ENCODE results near the gene CABYR.

CABYR gene

DNA sequence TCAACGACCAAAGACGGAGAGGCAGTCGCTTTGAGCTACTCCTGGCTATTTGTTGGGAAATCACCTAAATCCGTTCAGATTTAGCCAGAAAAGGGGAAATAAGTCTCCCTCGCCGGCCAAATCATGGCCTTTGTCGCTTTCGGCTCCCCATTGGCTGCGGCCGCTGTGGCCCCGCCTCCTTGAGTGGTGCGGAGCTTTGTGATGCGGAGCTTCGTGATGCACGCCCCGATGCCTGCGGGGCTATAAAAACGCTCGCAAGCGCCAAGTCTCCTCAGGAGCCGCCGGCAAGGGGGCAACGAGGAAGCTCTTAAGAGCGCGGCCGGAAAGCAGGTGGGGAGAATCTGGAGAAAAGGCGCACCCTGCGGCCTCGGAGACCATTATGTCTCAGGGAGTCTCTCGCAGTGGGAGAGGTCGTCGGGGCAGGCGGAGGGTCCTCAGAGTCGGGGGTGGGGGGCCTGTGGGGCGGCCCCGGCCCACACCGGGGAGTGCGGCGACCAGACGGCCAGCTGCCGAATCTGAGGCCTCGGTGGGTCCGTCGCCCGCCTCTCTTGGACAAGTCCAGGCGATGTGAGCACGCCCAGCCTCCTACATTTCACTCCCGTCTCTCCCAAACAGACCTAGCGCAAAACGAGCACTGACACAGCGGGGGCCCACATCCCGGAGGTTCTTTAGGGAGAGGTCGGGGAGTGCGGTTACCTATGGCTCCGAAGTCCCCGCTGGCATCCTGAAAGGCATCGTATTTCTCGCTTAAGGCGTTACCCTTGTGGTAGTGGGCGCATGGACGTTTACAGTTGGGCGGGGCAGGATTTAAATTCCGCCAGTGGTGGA, at the start of gene CABYR (continued):
- TF ChIP-seq SALL2 (tag by site-specific recombination; IDR thresholded peaks at IDR 0.05; ENCODE audit: borderline replicate concordance) (no peak), ZNF560 (tag by site-specific recombination; IDR thresholded peaks at IDR 0.05; ENCODE audit: borderline replicate concordance) (no peak), TCF7L2 (IDR thresholded peaks at IDR 0.05; ENCODE audit: borderline replicate concordance, low read depth, low read length) (peak; percentile 53; the same call in 1 of the 2 replicates), OVOL3 (tag by site-specific recombination; IDR thresholded peaks at IDR 0.05) (no peak), BCL11B (tag by site-specific recombination; IDR thresholded peaks at IDR 0.05; ENCODE audit: low read depth) (0 out of 2 replicates have a peak, but pooled peaks have one; percentile 23), ZFP69B (tag by site-specific recombination; IDR thresholded peaks at IDR 0.05) (peak; percentile 59), ZBTB7A (tag by site-specific recombination; IDR thresholded peaks at IDR 0.05; ENCODE audit: low read depth) (no peak), GFI1B (tag by site-specific recombination; IDR thresholded peaks at IDR 0.05) (peak; percentile 62; the same call in 1 of the 2 replicates), MZF1 (tag by site-specific recombination; IDR thresholded peaks at IDR 0.05; ENCODE audit: borderline replicate concordance) (no peak), ZNF785 (tag by site-specific recombination; IDR thresholded peaks at IDR 0.05) (no peak), ZNF394 (tag by site-specific recombination; IDR thresholded peaks at IDR 0.05; ENCODE audit: borderline replicate concordance) (peak; percentile 45; the same call in 1 of the 2 replicates), ZBTB20 (tag by site-specific recombination; IDR thresholded peaks at IDR 0.05) (no peak), ZNF324 (tag by site-specific recombination; IDR thresholded peaks at IDR 0.05) (no peak), ZNF658 (tag by site-specific recombination; IDR thresholded peaks at IDR 0.05) (no peak), KLF8 (tag by site-specific recombination; IDR thresholded peaks at IDR 0.05) (peak; percentile 62; the same call in 1 of the 2 replicates), ZNF677 (tag by site-specific recombination; IDR thresholded peaks at IDR 0.05) (no peak), ZNF223 (tag by site-specific recombination; IDR thresholded peaks at IDR 0.05) (no peak), ZNF501 (tag by site-specific recombination; IDR thresholded peaks at IDR 0.05) (peak; percentile 73; the same call in 1 of the 2 replicates), ZNF350 (tag by site-specific recombination; IDR thresholded peaks at IDR 0.05) (no peak)
- TF ChIP-seq, protein P1, sequence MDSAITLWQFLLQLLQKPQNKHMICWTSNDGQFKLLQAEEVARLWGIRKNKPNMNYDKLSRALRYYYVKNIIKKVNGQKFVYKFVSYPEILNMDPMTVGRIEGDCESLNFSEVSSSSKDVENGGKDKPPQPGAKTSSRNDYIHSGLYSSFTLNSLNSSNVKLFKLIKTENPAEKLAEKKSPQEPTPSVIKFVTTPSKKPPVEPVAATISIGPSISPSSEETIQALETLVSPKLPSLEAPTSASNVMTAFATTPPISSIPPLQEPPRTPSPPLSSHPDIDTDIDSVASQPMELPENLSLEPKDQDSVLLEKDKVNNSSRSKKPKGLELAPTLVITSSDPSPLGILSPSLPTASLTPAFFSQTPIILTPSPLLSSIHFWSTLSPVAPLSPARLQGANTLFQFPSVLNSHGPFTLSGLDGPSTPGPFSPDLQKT (IDR thresholded peaks at IDR 0.05; ENCODE audit: borderline replicate concordance, low read depth, low read length) = no peak
- TF ChIP-seq, protein P2, sequence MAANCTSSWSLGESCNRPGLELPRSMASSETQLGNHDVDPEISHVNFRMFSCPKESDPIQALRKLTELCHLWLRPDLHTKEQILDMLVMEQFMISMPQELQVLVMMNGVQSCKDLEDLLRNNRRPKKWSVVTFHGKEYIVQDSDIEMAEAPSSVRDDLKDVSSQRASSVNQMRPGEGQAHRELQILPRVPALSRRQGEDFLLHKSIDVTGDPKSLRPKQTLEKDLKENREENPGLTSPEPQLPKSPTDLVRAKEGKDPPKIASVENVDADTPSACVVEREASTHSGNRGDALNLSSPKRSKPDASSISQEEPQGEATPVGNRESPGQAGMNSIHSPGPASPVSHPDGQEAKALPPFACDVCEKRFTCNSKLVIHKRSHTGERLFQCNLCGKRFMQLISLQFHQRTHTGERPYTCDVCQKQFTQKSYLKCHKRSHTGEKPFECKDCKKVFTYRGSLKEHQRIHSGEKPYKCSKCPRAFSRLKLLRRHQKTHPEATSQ (tag by site-specific recombination; IDR thresholded peaks at IDR 0.05) = no peak
- TF ChIP-seq, protein P3, sequence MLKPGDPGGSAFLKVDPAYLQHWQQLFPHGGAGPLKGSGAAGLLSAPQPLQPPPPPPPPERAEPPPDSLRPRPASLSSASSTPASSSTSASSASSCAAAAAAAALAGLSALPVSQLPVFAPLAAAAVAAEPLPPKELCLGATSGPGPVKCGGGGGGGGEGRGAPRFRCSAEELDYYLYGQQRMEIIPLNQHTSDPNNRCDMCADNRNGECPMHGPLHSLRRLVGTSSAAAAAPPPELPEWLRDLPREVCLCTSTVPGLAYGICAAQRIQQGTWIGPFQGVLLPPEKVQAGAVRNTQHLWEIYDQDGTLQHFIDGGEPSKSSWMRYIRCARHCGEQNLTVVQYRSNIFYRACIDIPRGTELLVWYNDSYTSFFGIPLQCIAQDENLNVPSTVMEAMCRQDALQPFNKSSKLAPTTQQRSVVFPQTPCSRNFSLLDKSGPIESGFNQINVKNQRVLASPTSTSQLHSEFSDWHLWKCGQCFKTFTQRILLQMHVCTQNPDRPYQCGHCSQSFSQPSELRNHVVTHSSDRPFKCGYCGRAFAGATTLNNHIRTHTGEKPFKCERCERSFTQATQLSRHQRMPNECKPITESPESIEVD (tag by site-specific recombination; IDR thresholded peaks at IDR 0.05) = no peak
- TF ChIP-seq, protein P4, sequence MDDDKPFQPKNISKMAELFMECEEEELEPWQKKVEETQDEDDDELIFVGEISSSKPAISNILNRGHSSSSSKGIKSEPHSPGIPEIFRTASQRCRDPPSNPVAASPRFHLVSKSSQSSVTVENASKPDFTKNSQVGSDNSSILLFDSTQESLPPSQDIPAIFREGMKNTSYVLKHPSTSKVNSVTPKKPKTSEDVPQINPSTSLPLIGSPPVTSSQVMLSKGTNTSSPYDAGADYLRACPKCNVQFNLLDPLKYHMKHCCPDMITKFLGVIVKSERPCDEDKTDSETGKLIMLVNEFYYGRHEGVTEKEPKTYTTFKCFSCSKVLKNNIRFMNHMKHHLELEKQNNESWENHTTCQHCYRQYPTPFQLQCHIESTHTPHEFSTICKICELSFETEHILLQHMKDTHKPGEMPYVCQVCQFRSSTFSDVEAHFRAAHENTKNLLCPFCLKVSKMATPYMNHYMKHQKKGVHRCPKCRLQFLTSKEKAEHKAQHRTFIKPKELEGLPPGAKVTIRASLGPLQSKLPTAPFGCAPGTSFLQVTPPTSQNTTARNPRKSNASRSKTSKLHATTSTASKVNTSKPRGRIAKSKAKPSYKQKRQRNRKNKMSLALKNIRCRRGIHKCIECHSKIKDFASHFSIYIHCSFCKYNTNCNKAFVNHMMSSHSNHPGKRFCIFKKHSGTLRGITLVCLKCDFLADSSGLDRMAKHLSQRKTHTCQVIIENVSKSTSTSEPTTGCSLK (tag by site-specific recombination; IDR thresholded peaks at IDR 0.05) = no peak
- TF ChIP-seq, protein P5, sequence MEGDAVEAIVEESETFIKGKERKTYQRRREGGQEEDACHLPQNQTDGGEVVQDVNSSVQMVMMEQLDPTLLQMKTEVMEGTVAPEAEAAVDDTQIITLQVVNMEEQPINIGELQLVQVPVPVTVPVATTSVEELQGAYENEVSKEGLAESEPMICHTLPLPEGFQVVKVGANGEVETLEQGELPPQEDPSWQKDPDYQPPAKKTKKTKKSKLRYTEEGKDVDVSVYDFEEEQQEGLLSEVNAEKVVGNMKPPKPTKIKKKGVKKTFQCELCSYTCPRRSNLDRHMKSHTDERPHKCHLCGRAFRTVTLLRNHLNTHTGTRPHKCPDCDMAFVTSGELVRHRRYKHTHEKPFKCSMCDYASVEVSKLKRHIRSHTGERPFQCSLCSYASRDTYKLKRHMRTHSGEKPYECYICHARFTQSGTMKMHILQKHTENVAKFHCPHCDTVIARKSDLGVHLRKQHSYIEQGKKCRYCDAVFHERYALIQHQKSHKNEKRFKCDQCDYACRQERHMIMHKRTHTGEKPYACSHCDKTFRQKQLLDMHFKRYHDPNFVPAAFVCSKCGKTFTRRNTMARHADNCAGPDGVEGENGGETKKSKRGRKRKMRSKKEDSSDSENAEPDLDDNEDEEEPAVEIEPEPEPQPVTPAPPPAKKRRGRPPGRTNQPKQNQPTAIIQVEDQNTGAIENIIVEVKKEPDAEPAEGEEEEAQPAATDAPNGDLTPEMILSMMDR (tag by site-specific recombination; IDR thresholded peaks at IDR 0.05) = no peak; the same call in 1 of the 2 replicates
- TF ChIP-seq, protein P6, sequence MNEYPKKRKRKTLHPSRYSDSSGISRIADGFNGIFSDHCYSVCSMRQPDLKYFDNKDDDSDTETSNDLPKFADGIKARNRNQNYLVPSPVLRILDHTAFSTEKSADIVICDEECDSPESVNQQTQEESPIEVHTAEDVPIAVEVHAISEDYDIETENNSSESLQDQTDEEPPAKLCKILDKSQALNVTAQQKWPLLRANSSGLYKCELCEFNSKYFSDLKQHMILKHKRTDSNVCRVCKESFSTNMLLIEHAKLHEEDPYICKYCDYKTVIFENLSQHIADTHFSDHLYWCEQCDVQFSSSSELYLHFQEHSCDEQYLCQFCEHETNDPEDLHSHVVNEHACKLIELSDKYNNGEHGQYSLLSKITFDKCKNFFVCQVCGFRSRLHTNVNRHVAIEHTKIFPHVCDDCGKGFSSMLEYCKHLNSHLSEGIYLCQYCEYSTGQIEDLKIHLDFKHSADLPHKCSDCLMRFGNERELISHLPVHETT (tag by site-specific recombination; IDR thresholded peaks at IDR 0.05) = no peak
- TF ChIP-seq, protein P7, sequence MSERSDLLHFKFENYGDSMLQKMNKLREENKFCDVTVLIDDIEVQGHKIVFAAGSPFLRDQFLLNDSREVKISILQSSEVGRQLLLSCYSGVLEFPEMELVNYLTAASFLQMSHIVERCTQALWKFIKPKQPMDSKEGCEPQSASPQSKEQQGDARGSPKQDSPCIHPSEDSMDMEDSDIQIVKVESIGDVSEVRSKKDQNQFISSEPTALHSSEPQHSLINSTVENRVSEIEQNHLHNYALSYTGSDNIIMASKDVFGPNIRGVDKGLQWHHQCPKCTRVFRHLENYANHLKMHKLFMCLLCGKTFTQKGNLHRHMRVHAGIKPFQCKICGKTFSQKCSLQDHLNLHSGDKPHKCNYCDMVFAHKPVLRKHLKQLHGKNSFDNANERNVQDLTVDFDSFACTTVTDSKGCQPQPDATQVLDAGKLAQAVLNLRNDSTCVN (tag by site-specific recombination; optimal IDR thresholded peaks at IDR 0.05) = peak; percentile 25
